C4-2B (cell line): ENCODE data around the gene CERS4.

Experiments used
- H3K27ac ChIP-seq: fragments of 450-650 bp; 2 replicates; pipeline ENCODE4 v1.5.1; 2017
- CTCF ChIP-seq: fragments of 450-650 bp; conservative IDR thresholded peaks from 2 replicates; pipeline ENCODE4 v1.5.1; 2017; ENCODE audit warnings: mild to moderate bottlenecking
- ZFX ChIP-seq: fragments of 450-650 bp; IDR thresholded peaks from 2 replicates; pipeline ENCODE4 v1.6.1; 2017

Gene CERS4

DNA sequence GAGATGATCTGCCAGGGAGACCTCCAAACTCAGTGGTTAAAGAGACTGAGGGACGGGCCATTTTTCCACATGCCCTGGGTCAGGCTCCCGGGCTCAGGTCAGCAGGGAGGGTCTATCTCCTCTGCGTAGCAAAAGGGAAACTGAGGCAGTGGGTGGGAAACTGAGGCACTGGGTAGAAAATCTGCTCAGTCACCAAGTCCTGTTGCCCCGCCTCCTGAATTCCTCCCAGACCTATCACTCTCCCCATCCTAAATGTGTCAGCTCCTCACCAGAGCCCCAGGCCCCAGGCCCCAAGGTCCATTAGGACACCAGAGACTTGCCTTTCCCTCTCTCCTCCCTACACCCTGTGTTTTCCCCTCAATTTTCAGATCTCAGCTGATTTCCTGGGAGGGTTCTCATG lies 96.6 kb downstream of the CERS4 start:
- TF ChIP-seq CTCF (no peak), ZFX (no peak)
- H3K27ac ChIP-seq, result peak overlapping the region; percentile 91

GRCh38 chr19:8306235-8307054 lies 97.3 kb downstream of the CERS4 start:
- no peak for TF ChIP-seq CTCF
- no peak for TF ChIP-seq ZFX
- peak overlapping the region; percentile 91 for H3K27ac ChIP-seq

DNA sequence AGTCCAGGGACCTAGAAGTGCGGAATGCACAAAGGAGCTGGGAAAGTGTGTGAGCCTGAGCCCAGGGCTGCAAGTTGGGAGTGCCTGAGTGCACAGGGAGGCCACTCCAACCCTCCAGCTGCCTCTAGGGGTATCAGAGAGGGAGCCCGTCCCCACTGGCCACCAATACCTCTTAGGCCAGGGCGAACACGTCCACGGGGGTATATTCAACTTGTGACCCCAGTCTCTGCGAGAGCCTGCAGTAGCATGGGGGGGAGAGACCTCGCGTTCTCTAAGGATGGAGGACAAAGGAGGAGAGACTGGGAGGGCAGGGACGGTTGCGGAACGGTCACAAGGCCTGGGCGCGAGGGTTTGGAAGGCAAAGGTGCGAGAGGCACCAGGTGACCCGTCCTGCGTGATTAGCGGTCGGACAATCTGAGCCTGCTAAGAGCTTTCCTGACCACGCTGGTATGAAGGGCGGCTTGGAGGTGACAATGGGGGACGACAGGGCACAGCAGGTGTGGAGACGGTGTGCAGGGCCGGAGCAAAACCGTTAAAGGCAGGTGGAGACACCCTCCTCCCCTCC lies 98.3 kb downstream of the CERS4 start:
- TF ChIP-seq CTCF (no peak), ZFX (no peak)
- peak overlapping the region; percentile 91 for H3K27ac ChIP-seq

DNA sequence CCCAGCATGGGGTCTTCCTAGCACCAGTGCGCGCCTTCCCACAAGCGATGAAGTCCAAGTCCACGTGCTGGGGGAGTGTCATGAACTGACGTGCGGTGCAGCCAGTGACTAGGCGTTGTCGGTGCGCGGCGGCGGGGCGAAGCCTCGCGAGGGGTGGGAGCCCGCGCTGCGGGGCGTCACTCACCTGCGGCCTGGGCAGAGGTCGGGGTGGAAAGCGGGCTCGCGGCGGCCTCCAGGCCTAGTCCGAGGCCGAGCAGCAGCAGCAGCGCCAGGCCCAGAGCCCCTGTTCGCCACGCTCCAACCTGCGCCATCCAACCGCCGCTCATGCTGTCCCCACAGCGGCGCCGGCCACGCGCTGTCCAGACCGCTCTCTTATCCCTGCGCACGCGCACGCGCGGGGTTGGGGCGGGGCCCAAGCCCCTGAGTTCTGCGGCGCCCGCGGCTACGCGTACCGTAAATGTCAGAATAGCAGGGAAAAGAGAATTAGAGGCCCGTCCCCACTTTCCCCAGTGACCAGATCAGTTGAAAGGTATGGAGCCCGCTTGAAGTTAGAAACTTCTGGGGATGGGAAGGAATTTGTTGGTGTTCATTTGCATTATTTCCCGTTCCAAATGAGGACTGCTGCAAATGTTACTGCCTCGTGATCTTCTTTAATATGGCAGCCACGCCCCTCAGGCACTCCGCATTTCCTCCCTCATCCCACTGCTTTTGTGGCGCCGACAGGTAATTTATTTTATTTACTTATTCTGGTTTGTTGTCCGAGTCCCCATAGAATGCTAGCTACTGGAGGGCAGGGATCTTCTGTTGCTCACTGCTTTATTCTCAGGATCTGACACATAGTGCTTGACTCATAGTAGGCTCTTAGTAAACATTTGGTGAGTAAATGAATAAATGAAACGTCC lies 99.0 kb downstream of the CERS4 start, which contains the start of gene CD320:
Gene CD320, minus strand, starts transcription at position 394 of the 902 bp plus-strand sequence. Its CDS starts 68 bp downstream, at position 326.
- TF ChIP-seq ZFX (peak; percentile 85; the same call in 1 of the 2 replicates), CTCF (no peak)
- H3K27ac ChIP-seq, result peak within 1 kb of the TSS; percentile 91

GRCh38 chr19:8308891-8309291 lies 99.7 kb downstream of the CERS4 start:
- peak overlapping the region; percentile 91 for H3K27ac ChIP-seq
- TF ChIP-seq ZFX (no peak), CTCF (no peak)

GRCh38 chr19:8310342-8311055 lies 101.3 kb downstream of the CERS4 start:
- H3K27ac ChIP-seq, result peak overlapping the region; percentile 91
- no peak for TF ChIP-seq ZFX
- no peak for TF ChIP-seq CTCF
